Measurements from ENCODE around the gene PROZ.

PROZ gene

GRCh38 chr13:113119822-113120189 lies 38.6 kb upstream of the PROZ start:
- Histone ChIP-seq H3K36me3 (ENCODE audit: control insufficient read depth, insufficient read depth, low read length) (no peaks in the 10 kb centered on the region), H3K27me3 (replicated peaks; ENCODE audit: control insufficient read depth, insufficient read depth, low read length) (no peaks in the 10 kb centered on the region; the same call in 1 of the 2 replicates), H3K4me3 (replicated peaks; ENCODE audit: low read depth, low read length) (no peak overlapping the region)
- no peak for TF ChIP-seq CTCF (IDR thresholded peaks at IDR 0.05; ENCODE audit: insufficient read depth, low read length, poor library complexity, severe bottlenecking)
- DNase-seq (ENCODE audit: extremely low read depth, insufficient read length), result no peak

- H3K27me3 ChIP-seq (replicated peaks; ENCODE audit: control insufficient read depth, insufficient read depth, low read length), result no peaks in the 10 kb centered on the region; the same call in 1 of the 2 replicates
- H3K36me3 ChIP-seq (ENCODE audit: control insufficient read depth, insufficient read depth, low read length), result no peaks in the 10 kb centered on the region
- no peak for DNase-seq (ENCODE audit: extremely low read depth, insufficient read length)
- H3K4me3 ChIP-seq (replicated peaks; ENCODE audit: low read depth, low read length), result no peak overlapping the region
- no peak for TF ChIP-seq CTCF (IDR thresholded peaks at IDR 0.05; ENCODE audit: insufficient read depth, low read length, poor library complexity, severe bottlenecking)
Measured at GRCh38 chr13:113120300-113121182, 37.9 kb upstream of the PROZ start.

- H3K36me3 ChIP-seq (ENCODE audit: control insufficient read depth, insufficient read depth, low read length), result no peaks in the 10 kb centered on the region
- TF ChIP-seq CTCF (IDR thresholded peaks at IDR 0.05; ENCODE audit: insufficient read depth, low read length, poor library complexity, severe bottlenecking), result no peak
- no peak for DNase-seq (ENCODE audit: extremely low read depth, insufficient read length)
- no peak overlapping the region for H3K4me3 ChIP-seq (replicated peaks; ENCODE audit: low read depth, low read length)
- no peaks in the 10 kb centered on the region; the same call in 1 of the 2 replicates for H3K27me3 ChIP-seq (replicated peaks; ENCODE audit: control insufficient read depth, insufficient read depth, low read length)
Measured at GRCh38 chr13:113121183-113121927, 37.1 kb upstream of the PROZ start.

- Histone ChIP-seq H3K27me3 (replicated peaks; ENCODE audit: control insufficient read depth, insufficient read depth, low read length) (no peaks in the 10 kb centered on the region; the same call in 1 of the 2 replicates), H3K4me3 (replicated peaks; ENCODE audit: low read depth, low read length) (no peak overlapping the region), H3K36me3 (ENCODE audit: control insufficient read depth, insufficient read depth, low read length) (no peaks in the 10 kb centered on the region)
- no peak for DNase-seq (ENCODE audit: extremely low read depth, insufficient read length)
- TF ChIP-seq CTCF (IDR thresholded peaks at IDR 0.05; ENCODE audit: insufficient read depth, low read length, poor library complexity, severe bottlenecking), result no peak
Measured at GRCh38 chr13:113121928-113122471, 36.4 kb upstream of the PROZ start.

GRCh38 chr13:113122550-113123225 lies 35.8 kb upstream of the PROZ start, which contains the start of gene F10:
Gene F10 (plus strand): TSS chr13:113122799. CDS start chr13:113122856, 57 bp downstream.
- no peak within 1 kb of the TSS for H3K4me3 ChIP-seq (replicated peaks; ENCODE audit: low read depth, low read length)
- DNase-seq (ENCODE audit: extremely low read depth, insufficient read length), result no peak
- no peaks in the 10 kb centered on the region for H3K36me3 ChIP-seq (ENCODE audit: control insufficient read depth, insufficient read depth, low read length)
- no peak for TF ChIP-seq CTCF (IDR thresholded peaks at IDR 0.05; ENCODE audit: insufficient read depth, low read length, poor library complexity, severe bottlenecking)
- no peaks in the 10 kb centered on the region; the same call in 1 of the 2 replicates for H3K27me3 ChIP-seq (replicated peaks; ENCODE audit: control insufficient read depth, insufficient read depth, low read length)
